HUDEP-2 (cell line): ENCODE measurements around the gene CD22.
A peak's percentile ranks its signal among the peaks of the same experiment; 100 is the strongest.

Source experiments
- DNase-seq, 76 experiments: peaks; one replicate each; lab custom pipeline; 2025; ENCODE audit not compliant: unreplicated experiment in 76 of 76; lab: John Stamatoyannopoulos, UW

Gene CD22

DNA sequence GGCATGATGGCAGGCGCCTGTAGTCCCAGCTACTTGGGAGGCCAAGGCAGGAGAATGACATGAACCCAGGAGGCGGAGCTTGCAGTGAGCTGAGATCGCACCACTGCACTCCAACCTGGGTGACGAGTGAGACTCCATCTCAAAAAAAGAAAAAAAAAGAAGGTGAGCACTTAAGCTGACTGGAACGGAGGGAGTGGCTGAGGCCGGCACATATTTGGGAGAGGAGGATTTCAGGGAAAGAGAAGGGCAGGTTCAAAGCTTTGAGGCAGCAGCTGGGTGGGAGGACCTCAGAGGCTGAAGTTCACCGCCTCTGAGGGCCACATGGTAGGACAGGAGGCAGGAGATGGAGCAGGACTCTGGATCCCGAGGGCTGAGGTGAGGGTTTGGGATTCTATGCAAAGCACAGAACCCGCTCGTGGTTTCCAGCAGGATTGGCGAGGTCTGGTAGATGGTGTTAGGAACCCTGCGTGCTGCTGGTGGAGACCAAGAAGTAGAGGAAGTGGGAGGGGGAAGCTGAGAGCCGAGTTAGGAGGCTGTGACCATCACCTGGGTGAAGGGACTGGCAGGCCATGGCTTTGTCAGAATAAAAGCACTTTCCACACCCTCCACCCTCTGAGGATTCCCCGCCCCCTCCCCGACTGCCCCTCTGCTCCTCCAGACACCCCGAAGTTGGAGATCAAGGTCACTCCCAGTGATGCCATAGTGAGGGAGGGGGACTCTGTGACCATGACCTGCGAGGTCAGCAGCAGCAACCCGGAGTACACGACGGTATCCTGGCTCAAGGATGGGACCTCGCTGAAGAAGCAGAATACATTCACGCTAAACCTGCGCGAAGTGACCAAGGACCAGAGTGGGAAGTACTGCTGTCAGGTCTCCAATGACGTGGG, 8.4 kb downstream of the CD22 start:
- no peak for DNase-seq

DNA sequence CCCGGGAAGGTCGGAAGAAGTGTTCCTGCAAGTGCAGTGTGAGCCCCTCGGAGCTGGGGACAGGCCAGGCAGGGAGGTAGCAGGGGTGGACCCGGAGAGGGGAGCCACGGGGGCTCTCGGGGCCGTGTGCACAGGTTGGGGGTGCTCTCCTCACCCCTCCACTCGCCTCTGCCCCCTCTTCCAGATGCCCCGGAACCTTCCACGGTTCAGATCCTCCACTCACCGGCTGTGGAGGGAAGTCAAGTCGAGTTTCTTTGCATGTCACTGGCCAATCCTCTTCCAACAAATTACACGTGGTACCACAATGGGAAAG, 9.0 kb downstream of the CD22 start:
- DNase-seq: no peak

GRCh38 chr19:35340431-35340830, 11.4 kb downstream of the CD22 start:
- DNase-seq: no peak

DNA sequence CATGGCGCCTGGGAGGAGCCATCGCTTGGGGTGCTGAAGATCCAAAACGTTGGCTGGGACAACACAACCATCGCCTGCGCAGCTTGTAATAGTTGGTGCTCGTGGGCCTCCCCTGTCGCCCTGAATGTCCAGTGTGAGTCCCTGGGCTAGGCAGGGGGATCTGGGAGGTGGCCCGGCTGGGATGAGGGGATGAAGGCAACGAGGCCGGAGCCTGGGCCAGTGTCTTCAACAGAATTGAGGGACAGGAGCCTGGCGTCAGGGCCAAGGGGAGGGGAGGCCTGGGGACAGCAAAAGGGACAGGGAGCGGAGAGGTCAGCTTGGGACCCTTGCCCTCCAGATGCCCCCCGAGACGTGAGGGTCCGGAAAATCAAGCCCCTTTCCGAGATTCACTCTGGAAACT, 12.0 kb downstream of the CD22 start:
- no peak for DNase-seq

- no peak for DNase-seq
Observed at GRCh38 chr19:35341565-35342225, 12.7 kb downstream of the CD22 start.

GRCh38 chr19:35342430-35342829, 13.4 kb downstream of the CD22 start:
- DNase-seq: no peak

DNA sequence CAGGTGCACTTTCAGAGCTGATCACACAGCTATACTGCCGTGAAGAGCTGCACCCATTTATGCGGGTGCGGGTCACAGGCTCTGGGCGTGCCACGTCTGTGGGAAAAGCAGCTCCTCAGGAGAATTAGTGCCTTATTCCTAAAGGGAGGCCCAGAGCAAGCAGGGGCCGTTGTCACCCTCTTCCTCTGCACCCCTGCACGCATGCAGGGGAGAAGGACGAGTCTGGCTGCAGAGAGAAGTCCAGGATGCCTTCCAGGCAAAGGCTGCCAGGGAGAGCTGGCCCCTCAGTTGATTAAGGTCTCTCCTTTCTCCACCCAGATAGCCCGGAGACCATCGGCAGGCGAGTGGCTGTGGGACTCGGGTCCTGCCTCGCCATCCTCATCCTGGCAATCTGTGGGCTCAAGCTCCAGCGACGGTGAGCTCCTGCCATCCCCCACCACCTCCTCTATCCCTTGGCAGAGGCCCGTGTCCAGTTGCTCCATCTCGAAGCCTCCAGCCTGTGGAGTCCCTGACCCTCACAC, 15.6 kb downstream of the CD22 start:
- DNase-seq: no peak

- DNase-seq: peak in 5 of 76 experiments; percentile 12 to 33 (median 23)
Observed at GRCh38 chr19:35345671-35346111, 16.7 kb downstream of the CD22 start.

DNA sequence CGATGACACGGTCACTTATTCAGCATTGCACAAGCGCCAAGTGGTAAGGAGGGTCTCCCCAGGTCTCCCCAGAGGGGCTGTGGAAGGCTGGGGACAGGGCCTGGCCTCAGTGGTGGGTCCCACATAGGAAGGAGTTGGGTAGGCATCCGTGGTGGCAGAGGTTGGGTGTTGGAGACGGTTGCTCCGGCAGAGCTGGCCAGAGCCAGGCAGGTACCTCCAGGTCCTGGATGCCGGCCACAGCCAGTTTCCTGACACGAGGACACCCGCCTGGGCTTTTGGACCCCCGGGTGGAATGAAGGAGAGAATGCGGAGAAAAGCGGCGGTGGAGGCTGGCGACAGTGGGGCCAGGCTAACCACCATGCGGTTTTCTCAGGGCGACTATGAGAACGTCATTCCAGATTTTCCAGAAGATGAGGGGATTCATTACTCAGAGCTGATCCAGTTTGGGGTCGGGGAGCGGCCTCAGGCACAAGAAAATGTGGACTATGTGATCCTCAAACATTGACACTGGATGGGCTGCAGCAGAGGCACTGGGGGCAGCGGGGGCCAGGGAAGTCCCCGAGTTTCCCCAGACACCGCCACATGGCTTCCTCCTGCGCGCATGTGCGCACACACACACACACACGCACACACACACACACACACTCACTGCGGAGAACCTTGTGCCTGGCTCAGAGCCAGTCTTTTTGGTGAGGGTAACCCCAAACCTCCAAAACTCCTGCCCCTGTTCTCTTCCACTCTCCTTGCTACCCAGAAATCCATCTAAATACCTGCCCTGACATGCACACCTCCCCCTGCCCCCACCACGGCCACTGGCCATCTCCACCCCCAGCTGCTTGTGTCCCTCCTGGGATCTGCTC, 17.4 kb downstream of the CD22 start:
- peak in 3 of 76 experiments; percentile 3 to 24 (median 12) for DNase-seq

DNA sequence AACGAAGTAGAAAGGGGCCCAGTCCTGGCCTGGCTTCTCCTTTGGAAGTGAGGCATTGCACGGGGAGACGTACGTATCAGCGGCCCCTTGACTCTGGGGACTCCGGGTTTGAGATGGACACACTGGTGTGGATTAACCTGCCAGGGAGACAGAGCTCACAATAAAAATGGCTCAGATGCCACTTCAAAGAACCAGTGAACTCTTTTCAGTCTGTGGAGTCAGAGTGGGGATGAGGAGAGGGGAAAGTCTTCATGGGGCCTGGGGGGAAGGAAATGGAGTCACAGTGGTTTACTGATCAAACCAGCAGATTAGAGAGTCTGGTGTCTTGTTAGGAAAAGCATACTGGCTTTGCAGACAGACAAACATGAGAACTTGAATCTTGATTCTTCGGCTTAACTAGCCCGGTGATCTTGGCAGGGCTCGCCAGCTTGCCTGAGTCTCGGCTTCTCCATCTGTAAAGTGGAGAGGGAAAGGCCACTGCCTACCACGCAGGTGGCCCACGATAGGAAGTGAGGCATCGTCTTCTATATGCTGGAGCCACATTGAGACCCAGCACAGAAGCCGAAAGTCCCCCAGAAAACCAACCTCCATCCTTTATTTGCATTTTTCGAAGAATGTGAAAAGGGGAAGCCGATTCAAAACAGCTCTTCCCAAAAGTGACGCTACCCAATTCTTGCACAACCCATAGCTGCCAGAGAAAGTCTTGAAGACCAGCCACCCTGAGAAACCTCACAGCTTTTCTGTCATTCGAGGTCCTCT, 18.4 kb downstream of the CD22 start, which contains the start of gene FFAR1:
Gene FFAR1 (plus strand): TSS at position 732 of the 759 bp plus-strand sequence. CDS start 3,650 bp downstream, outside the sequence.
- DNase-seq: no peak

GRCh38 chr19:35347930-35348298, 18.9 kb downstream of the CD22 start:
- no peak for DNase-seq

DNA sequence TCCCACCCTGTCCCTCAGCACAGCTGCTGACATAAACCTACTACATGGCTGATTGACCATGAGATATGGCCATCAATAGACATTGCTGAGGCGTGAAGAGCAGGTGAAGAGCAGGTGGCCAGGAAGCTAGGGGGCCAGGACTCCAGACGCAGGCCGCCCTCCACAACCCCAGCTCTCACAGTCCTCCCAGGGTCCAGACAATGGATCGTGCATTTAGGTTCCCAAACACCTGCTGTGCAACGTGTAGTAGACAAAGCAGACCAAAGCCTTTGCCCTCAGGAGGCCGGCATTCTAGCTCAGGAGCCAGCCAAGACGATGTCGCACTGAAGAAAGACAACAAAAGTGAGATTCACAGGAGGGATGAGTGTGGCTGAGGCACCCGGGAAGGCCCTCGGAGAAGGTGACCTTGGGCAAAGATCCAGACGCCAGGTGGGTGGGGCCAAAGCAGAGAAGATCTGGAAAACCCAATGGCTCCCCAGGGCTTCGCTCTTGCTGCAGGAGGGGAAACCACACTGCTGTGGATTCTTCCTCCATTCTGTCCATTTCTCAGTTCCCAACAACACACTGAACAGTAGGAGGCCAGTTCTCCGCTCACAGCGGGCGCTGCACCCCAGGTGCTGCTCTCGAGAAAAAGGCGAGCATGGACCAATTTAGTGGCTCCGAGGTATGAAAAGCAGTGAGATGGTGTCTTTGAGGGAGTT, 20.1 kb downstream of the CD22 start:
- DNase-seq: no peak

DNA sequence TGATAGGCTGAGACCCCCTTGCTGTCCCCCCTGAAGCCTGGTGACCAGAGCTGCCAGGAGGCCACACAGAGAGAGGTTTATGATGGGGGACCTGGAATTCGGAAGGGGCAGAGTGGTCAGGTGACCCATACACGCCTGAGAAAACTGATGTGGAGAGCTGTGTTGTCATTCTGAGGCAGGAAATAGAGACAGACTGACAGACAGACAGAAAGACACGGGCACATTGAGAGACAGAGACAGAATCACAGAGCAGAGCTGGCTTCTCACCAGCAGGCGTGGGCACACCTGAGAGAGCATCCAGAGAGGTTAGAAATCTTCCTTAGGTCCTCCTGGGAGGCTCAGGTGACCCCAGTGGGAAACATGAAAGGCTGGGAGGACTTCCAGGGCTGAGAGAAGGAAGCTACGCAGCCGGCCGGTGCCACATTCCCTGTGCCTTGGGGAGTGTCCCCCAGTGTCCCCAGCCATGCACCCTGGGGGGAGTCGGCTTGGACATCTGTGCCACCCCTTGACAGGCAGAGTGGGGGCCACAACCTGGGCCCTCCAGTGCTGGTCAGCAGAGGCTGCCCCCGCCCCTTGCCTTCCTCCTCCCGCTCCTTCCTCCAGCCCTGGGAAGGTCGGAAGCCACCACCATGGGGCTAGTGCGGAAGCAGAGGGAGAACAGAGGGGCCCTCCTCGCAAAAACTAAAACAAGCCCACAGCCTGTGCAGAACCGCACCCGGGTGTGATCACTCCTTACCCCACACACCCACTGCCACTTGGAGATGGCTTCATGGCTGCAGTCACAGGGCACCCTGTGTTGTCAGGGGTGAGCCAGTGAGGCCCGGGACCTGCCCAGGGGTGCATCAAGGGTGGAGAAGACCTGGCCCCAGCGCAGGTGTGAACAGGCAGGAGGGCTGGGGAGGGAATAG, 20.9 kb downstream of the CD22 start:
- DNase-seq: no peak

- no peak for DNase-seq
Observed at GRCh38 chr19:35350591-35350990, 21.6 kb downstream of the CD22 start.

DNA sequence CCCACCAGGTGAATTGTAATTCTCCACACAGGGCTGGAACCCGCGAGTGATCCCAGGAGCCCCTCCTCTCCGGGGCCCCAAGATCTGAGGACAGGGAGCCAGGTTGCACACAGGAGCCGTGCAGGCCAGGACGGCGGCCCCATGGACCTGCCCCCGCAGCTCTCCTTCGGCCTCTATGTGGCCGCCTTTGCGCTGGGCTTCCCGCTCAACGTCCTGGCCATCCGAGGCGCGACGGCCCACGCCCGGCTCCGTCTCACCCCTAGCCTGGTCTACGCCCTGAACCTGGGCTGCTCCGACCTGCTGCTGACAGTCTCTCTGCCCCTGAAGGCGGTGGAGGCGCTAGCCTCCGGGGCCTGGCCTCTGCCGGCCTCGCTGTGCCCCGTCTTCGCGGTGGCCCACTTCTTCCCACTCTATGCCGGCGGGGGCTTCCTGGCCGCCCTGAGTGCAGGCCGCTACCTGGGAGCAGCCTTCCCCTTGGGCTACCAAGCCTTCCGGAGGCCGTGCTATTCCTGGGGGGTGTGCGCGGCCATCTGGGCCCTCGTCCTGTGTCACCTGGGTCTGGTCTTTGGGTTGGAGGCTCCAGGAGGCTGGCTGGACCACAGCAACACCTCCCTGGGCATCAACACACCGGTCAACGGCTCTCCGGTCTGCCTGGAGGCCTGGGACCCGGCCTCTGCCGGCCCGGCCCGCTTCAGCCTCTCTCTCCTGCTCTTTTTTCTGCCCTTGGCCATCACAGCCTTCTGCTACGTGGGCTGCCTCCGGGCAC, 22.6 kb downstream of the CD22 start:
- no peak for DNase-seq

- DNase-seq: no peak
Observed at GRCh38 chr19:35352177-35352447, 23.1 kb downstream of the CD22 start.

GRCh38 chr19:35352448-35353304, 23.7 kb downstream of the CD22 start:
- peak in 70 of 76 experiments; percentile 19 to 87 (median 66) for DNase-seq
